Gastrocnemius medialis (tissue), 4 donors: ENCODE data around the gene RNF167.

Source experiments
- POLR2A ChIP-seq, 2 donors: fragments of 450-650 bp; IDR thresholded peaks; one replicate each; pipeline ENCODE4 v1.6.1; 2017; ENCODE audit warnings: antibody characterized with exemption in 2 of 2, mild to moderate bottlenecking in 2 of 2, moderate library complexity in 2 of 2
- TF ChIP-seq, protein P1 (sequence below), 5 experiments: fragments of 450-650 bp in 3 of 5; fragments of 200-600 bp in 2 of 5; sonication (generic) in 2 of 5; IDR thresholded peaks in 4 of 5; conservative IDR thresholded peaks in 1 of 5; 1 replicate in 4 of 5; 2 replicates in 1 of 5; pipeline ENCODE4 v1.5.1; 2016 to 2019; ENCODE audit warnings: antibody characterized with exemption in 5 of 5, mild to moderate bottlenecking in 3 of 5, moderate library complexity in 3 of 5

GRCh38 chr17:4945176-4945943 lies 5.3 kb downstream of the RNF167 start:
- TF ChIP-seq, protein P1, sequence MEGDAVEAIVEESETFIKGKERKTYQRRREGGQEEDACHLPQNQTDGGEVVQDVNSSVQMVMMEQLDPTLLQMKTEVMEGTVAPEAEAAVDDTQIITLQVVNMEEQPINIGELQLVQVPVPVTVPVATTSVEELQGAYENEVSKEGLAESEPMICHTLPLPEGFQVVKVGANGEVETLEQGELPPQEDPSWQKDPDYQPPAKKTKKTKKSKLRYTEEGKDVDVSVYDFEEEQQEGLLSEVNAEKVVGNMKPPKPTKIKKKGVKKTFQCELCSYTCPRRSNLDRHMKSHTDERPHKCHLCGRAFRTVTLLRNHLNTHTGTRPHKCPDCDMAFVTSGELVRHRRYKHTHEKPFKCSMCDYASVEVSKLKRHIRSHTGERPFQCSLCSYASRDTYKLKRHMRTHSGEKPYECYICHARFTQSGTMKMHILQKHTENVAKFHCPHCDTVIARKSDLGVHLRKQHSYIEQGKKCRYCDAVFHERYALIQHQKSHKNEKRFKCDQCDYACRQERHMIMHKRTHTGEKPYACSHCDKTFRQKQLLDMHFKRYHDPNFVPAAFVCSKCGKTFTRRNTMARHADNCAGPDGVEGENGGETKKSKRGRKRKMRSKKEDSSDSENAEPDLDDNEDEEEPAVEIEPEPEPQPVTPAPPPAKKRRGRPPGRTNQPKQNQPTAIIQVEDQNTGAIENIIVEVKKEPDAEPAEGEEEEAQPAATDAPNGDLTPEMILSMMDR (IDR thresholded peaks at IDR 0.05 in 4 of 5, conservative IDR thresholded peaks at IDR 0.05 in 1 of 5), result no peak
- TF ChIP-seq POLR2A (IDR thresholded peaks at IDR 0.05), result no peak
